Duodenal mucosa (tissue), 2 donors: ENCODE results near the gene PTTG1IP2.

Experiments
- H3K27ac ChIP-seq: one replicate; pipeline ENCODE4 v1.7.0; 2013; ENCODE audit warnings: low read depth, low read length
- H3K27me3 ChIP-seq, 2 donors: one replicate each; pipeline ENCODE4 v1.7.0; 2013; ENCODE audit warnings: low read length in 2 of 2, control low read depth in 1 of 2; ENCODE audit not compliant: insufficient read depth in 2 of 2, control insufficient read depth in 1 of 2
- H3K36me3 ChIP-seq, 2 donors: one replicate each; pipeline ENCODE4 v1.7.0; 2013; ENCODE audit warnings: low read length in 2 of 2, control low read depth in 1 of 2; ENCODE audit not compliant: insufficient read depth in 2 of 2, control insufficient read depth in 1 of 2
- H3K4me1 ChIP-seq, 2 donors: one replicate each; pipeline ENCODE4 v1.7.0; 2013; ENCODE audit warnings: low read length in 2 of 2, control low read depth in 1 of 2; ENCODE audit not compliant: insufficient read depth in 2 of 2, control insufficient read depth in 1 of 2
- H3K4me3 ChIP-seq, 2 donors: one replicate each; pipeline ENCODE4 v1.7.0; 2013; ENCODE audit warnings: low read length in 2 of 2, low read depth in 1 of 2
- H3K9ac ChIP-seq, 2 donors: one replicate each; pipeline ENCODE4 v1.7.0; 2013; ENCODE audit warnings: low read length in 2 of 2, low read depth in 1 of 2
- H3K9me3 ChIP-seq, 2 donors: one replicate each; pipeline ENCODE4 v1.7.0; 2013; ENCODE audit warnings: low read length in 2 of 2, control low read depth in 1 of 2; ENCODE audit not compliant: control insufficient read depth in 1 of 2

Gene PTTG1IP2

DNA sequence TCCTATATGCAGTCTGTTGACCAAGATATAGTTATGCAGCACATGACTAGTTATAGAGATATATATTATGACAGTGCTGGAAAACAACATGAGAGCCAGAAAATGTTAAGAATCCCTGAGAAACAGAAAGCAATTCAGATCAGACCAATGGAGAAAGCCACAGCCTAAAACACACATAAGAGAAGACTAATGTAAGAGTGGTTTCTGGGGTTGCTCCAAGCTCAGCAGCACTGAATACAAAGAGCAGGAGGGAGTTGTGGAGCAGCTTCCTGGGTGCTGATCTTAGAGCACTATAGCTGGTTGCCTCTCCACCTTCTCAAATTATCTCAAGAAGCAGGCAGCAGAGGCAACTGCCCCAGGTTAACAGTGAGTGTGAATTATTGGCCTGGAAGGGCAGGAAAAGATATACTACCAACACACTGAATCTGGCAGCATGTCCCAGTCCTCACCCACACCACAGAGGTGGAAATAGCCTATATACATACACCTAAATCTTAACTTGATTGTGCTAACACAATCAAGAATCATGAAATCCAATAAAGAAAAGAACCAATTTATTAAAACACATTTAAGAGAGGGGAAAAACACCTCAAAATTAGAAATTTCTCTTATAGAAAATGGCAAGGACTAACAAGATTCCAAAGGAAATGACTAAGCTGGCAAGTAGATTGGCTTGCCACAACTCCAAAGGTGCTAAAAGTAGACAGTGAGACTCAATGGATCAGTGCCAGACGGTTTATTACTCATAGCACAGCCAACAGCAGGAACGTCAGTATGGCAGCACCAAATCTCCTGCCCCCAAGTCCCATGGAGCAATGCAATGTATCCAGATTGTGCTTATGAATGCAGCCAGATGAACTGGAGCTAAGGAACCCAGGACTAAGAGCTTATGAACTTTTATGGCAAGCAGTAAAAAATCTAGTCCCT is 5.1 kb downstream of the PTTG1IP2 start:
- Histone ChIP-seq H3K27me3 (no peaks in the 10 kb centered on the region), H3K36me3 (no peaks in the 10 kb centered on the region), H3K9me3 (no peaks in the 10 kb centered on the region), H3K4me1 (no peaks in the 10 kb centered on the region), H3K4me3 (no peak overlapping the region), H3K9ac (no peak overlapping the region), H3K27ac (no peak overlapping the region)

DNA sequence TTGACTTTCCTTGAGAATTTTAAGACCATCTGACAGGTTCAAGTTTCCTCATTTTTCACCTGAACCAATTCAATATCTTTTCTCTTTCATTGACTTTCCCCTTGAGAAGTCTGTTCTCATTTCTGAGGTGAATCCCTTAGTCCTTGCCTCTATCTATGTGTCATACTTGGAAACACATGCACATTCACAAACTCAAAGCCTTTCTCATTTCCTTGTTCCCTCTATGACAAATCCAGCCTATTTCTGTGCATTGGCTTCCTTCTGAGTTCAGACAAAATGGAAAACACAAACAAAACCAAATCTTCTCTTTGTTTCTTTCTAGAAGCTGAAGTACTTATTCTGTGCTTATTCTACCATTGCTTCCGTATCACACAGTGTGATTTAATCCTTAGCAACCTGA is 13.8 kb downstream of the PTTG1IP2 start:
- no peaks in the 10 kb centered on the region for H3K9me3 ChIP-seq
- no peaks in the 10 kb centered on the region for H3K27me3 ChIP-seq
- no peak overlapping the region for H3K9ac ChIP-seq
- no peak overlapping the region for H3K4me3 ChIP-seq
- H3K27ac ChIP-seq, result no peak overlapping the region
- no peaks in the 10 kb centered on the region for H3K36me3 ChIP-seq
- H3K4me1 ChIP-seq, result no peaks in the 10 kb centered on the region

DNA sequence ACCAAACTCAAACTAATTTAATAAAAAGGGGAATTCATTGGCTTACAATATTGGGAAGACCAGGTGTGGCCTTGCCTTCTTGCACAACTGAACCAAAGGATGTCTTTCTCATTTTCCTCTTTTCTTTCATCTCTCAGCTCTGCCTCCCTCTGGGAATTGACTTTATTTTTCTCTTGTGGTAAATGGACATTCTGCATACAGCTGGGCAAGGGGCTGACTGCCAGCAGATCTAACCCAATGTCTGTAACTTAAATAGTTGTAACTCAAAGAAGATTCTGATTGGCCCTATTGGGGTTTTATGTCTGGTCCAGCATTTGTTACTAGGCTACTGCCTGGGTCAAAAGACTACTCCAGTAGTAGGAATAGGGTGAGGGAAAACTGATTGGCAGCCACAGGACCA is 15.3 kb downstream of the PTTG1IP2 start:
- no peak overlapping the region for H3K27ac ChIP-seq
- H3K9me3 ChIP-seq, result no peaks in the 10 kb centered on the region
- no peak overlapping the region for H3K9ac ChIP-seq
- H3K4me1 ChIP-seq, result no peaks in the 10 kb centered on the region
- no peaks in the 10 kb centered on the region for H3K36me3 ChIP-seq
- no peak overlapping the region for H3K4me3 ChIP-seq
- H3K27me3 ChIP-seq, result no peaks in the 10 kb centered on the region

- Histone ChIP-seq H3K27me3 (no peaks in the 10 kb centered on the region), H3K9me3 (no peaks in the 10 kb centered on the region), H3K36me3 (no peaks in the 10 kb centered on the region), H3K4me3 (no peak overlapping the region), H3K9ac (no peak overlapping the region), H3K27ac (no peak overlapping the region), H3K4me1 (no peaks in the 10 kb centered on the region)
These were observed 16.4 kb downstream of the PTTG1IP2 start for GRCh38 chr7:90485734-90486316.

GRCh38 chr7:90487808-90488207 is 18.4 kb downstream of the PTTG1IP2 start:
- Histone ChIP-seq H3K27me3 (no peaks in the 10 kb centered on the region), H3K9ac (no peak overlapping the region), H3K36me3 (no peaks in the 10 kb centered on the region), H3K4me1 (no peaks in the 10 kb centered on the region), H3K9me3 (no peaks in the 10 kb centered on the region), H3K27ac (no peak overlapping the region), H3K4me3 (no peak overlapping the region)

DNA sequence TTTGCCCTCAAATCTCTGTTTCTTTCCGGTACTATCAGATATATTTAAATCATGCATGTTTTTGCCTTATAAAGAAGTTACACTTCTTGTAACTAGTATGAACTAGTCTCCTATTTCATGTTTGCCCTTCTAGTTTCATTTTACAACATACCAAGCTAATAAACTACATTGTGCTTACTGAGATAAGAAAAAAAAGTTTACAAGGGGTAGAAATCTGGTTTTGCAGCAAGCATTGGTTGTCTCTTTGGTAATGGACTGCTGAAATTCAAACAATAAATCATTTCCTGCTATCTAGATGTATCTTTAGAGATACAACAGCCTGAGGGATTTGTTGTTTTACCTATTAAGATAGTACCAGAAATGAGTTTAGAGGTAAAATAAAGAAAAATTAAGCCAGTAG is 18.8 kb downstream of the PTTG1IP2 start:
- Histone ChIP-seq H3K9ac (no peak overlapping the region), H3K27ac (no peak overlapping the region), H3K4me1 (no peaks in the 10 kb centered on the region), H3K27me3 (no peaks in the 10 kb centered on the region), H3K9me3 (no peaks in the 10 kb centered on the region), H3K36me3 (no peaks in the 10 kb centered on the region), H3K4me3 (no peak overlapping the region)

GRCh38 chr7:90492250-90492649 is 22.8 kb downstream of the PTTG1IP2 start:
- Histone ChIP-seq H3K27me3 (no peaks in the 10 kb centered on the region), H3K4me3 (no peak overlapping the region), H3K27ac (no peak overlapping the region), H3K9ac (no peak overlapping the region), H3K4me1 (no peaks in the 10 kb centered on the region), H3K36me3 (no peaks in the 10 kb centered on the region), H3K9me3 (no peaks in the 10 kb centered on the region)

- Histone ChIP-seq H3K9ac (no peak overlapping the region), H3K4me1 (no peaks in the 10 kb centered on the region), H3K27ac (no peak overlapping the region), H3K4me3 (no peak overlapping the region), H3K9me3 (no peaks in the 10 kb centered on the region), H3K27me3 (no peaks in the 10 kb centered on the region), H3K36me3 (no peaks in the 10 kb centered on the region)
These were observed 25.8 kb downstream of the PTTG1IP2 start for GRCh38 chr7:90495241-90495640.

DNA sequence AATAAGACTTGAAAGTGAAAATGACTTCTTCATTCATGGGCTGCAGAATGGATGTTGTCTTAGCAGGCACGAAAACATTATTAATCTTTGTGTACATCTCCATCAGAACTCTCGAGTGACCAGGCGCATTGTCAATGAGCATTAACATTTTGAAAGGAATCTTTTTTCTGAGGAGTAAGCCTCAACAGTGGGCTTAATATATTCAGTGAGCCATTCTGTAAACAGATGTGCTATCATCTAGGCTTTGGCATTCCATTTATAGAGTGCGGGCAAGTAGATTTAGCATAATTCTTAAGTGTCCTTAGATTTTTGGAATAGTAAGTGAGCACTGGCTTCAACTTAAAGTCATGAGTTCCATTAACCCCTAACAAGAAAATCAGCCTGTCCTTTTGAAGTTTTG is 33.1 kb downstream of the PTTG1IP2 start:
- no peak overlapping the region for H3K9ac ChIP-seq
- no peaks in the 10 kb centered on the region for H3K27me3 ChIP-seq
- H3K4me3 ChIP-seq, result no peak overlapping the region
- H3K36me3 ChIP-seq, result no peaks in the 10 kb centered on the region
- H3K27ac ChIP-seq, result no peak overlapping the region
- no peaks in the 10 kb centered on the region for H3K9me3 ChIP-seq
- no peaks in the 10 kb centered on the region for H3K4me1 ChIP-seq

DNA sequence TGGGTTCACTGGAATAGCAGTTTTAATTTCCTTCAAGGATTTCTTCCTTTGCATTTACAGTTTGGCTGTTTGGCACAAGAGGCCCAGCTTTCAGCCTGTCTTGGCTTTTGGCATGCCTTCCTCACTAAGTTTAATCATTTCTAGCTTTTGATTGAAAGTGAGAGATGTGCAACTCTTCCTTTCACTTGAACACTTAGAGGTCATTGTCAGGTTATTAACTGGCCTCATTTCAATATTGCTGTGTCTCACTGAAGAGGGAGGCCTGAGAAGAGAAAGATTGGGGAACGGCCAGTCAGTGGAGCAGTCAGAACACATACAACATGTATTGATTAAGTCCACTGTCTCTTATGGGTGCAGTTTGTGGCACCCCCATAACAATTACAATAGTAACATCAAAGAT is 33.9 kb downstream of the PTTG1IP2 start:
- Histone ChIP-seq H3K9me3 (no peaks in the 10 kb centered on the region), H3K36me3 (no peaks in the 10 kb centered on the region), H3K4me1 (no peaks in the 10 kb centered on the region), H3K27ac (no peak overlapping the region), H3K4me3 (no peak overlapping the region), H3K9ac (no peak overlapping the region), H3K27me3 (no peaks in the 10 kb centered on the region)
